GM10266 (cell line): ENCODE measurements around the gene MEX3C.
A peak's percentile ranks its signal among the peaks of the same experiment; 100 is the strongest.

Experiments
- DNase-seq: peaks from one replicate; pipeline ENCODE4 v3.0.0; 2012; ENCODE audit errors: extremely low spot score
- CTCF ChIP-seq: IDR thresholded peaks from 2 replicates; pipeline ENCODE4 v1.5.1; 2012; ENCODE audit warnings: mild to moderate bottlenecking, low read depth; ENCODE audit not compliant: control insufficient read depth, insufficient read depth; ENCODE audit errors: missing control alignments

Gene MEX3C

DNA sequence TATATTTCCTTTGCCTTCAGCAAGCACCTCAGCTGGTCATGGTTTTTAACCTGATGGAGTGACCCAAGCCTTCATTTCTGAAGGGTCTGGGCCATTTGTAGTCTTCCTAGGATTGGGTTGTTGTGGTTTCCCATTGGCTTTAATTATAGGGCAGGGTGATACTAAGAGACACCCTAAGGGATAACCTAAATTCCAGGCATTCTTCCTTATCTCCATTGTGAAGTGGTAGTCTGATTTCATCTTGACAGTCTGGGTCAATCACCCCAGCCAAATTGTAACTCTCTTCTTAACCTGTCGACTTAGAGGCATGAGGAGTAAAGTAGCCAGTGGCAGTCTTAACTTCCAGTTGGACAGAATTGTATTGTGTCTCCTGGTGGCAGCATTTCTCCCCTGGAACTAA, 30.2 kb upstream of the MEX3C start:
- no peak for TF ChIP-seq CTCF
- DNase-seq, result no peak

GRCh38 chr18:51226587-51227350, 29.3 kb upstream of the MEX3C start:
- DNase-seq, result no peak
- TF ChIP-seq CTCF, result no peak

- no peak for DNase-seq
- no peak for TF ChIP-seq CTCF
Measured at GRCh38 chr18:51226068-51226467, 28.6 kb upstream of the MEX3C start.

DNA sequence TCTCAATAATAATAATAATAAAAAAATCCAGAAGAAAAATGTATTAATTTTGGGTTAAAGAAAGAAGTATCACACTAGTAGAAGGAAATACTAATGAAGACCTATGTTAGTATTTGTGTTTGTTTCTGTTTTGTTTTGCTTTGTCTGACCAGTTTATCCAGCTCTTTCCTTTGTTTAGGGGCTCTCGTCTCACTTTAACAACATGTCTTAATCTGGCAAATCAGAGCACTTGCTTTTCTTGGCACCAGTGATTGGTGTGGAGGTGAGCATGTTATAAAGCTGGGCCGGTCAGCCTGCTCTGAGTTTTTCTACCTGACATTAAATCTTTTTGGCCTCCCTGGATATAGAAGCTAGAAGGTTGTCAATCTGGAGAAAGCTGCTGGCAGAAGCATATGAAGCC, 15.1 kb upstream of the MEX3C start:
- DNase-seq, result no peak
- TF ChIP-seq CTCF, result no peak

DNA sequence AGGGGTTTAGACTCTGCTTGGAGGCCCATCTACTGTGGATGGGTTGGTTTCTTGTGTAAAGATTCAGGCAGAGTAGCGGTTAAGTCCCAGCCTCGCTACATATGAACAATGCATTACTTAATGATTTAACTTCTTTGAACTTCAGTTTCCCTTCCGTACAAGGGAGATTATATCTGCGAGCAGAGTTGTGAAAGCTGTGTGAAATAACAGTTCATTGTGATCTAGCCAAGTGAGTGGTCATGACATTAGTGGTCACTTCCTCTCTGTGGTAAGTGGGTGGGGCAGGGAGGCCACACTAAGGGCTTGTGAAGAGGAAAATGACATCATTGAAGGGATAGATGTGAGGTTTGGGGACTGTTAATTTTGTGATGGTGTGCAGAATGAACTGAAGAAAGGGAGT, 14.1 kb upstream of the MEX3C start:
- TF ChIP-seq CTCF, result no peak
- peak; percentile 54 for DNase-seq

- TF ChIP-seq CTCF, result no peak
- DNase-seq, result peak; percentile 39
Measured at GRCh38 chr18:51196811-51197660, 445 bp downstream of the MEX3C start.
